HEK293 (cell line): ENCODE data around the gene CEACAM19.

Source experiments
- CTCF ChIA-PET: fragments of 350-600 bp; formaldehyde crosslinking; extraction: SDS; loops from one replicate; lab custom pipeline; 2021; ENCODE audit warnings: antibody characterized with exemption; lab: Yijun Ruan, JAX
- POLR2A ChIA-PET: fragments of 300-600 bp; formaldehyde crosslinking; extraction: SDS; loops from one replicate; lab custom pipeline; 2020; ENCODE audit warnings: antibody characterized with exemption, inconsistent platforms; lab: Yijun Ruan, JAX
- H3K27ac ChIP-seq: fragments of 200-500 bp; sonication (Bioruptor generic); 2 replicates; pipeline ENCODE4 v1.5.1; 2014; ENCODE audit warnings: low read depth, low read length, control low read depth, inconsistent platforms; ENCODE audit errors: extremely low read depth
- H3K36me3 ChIP-seq, 2 experiments: fragments of 200-500 bp in 1 of 2; sonication (Bioruptor generic) in 1 of 2; 1 replicate in 1 of 2; 2 replicates in 1 of 2; pipeline ENCODE4 v1.5.1; 2014 to 2017; ENCODE audit warnings: inconsistent platforms in 2 of 2, low read length in 2 of 2; ENCODE audit not compliant: control insufficient read depth in 2 of 2, insufficient read depth in 1 of 2
- H3K4me1 ChIP-seq: fragments of 200-500 bp; sonication (Bioruptor generic); 2 replicates; pipeline ENCODE4 v1.5.1; 2014; ENCODE audit warnings: mild to moderate bottlenecking, low read length, inconsistent platforms; ENCODE audit not compliant: control insufficient read depth, insufficient read depth
- H3K4me3 ChIP-seq: 2 replicates; pipeline ENCODE4 v1.5.1; 2011; ENCODE audit warnings: low read depth, mild to moderate bottlenecking, control low read depth, low read length, moderate library complexity
- H3K9me3 ChIP-seq: fragments of 200-500 bp; sonication (Bioruptor generic); 2 replicates; pipeline ENCODE4 v1.5.1; 2014; ENCODE audit warnings: low read depth, low read length, inconsistent platforms; ENCODE audit not compliant: control insufficient read depth, insufficient read depth
- HOXA7 ChIP-seq: sonication (generic); formaldehyde crosslinking; IDR thresholded peaks from 2 replicates; pipeline ENCODE4 v1.8.1; 2022; ENCODE audit warnings: missing genetic modification reagents, borderline replicate concordance
- KLF1 ChIP-seq: fragments of 450-650 bp; formaldehyde crosslinking; IDR thresholded peaks from 2 replicates; pipeline ENCODE4 v1.5.1; 2016; ENCODE audit warnings: missing biosample characterization, missing genetic modification characterization
- MYNN ChIP-seq: fragments of 450-650 bp; formaldehyde crosslinking; IDR thresholded peaks from 2 replicates; pipeline ENCODE4 v1.5.1; 2016; ENCODE audit warnings: missing biosample characterization, missing genetic modification characterization, borderline replicate concordance
- ZBTB10 ChIP-seq: fragments of 450-650 bp; formaldehyde crosslinking; IDR thresholded peaks from 2 replicates; pipeline ENCODE4 v1.5.1; 2016; ENCODE audit warnings: missing biosample characterization, missing genetic modification characterization
- ZNF169 ChIP-seq: fragments of 450-650 bp; formaldehyde crosslinking; IDR thresholded peaks from 2 replicates; pipeline ENCODE4 v1.5.1; 2016; ENCODE audit warnings: missing biosample characterization, missing genetic modification characterization
- ZNF184 ChIP-seq: fragments of 450-650 bp; IDR thresholded peaks from 2 replicates; pipeline ENCODE4 v1.5.1; 2018; ENCODE audit warnings: missing biosample characterization, mild to moderate bottlenecking, missing genetic modification characterization
- ZNF280C ChIP-seq: fragments of 450-650 bp; formaldehyde crosslinking; IDR thresholded peaks from 2 replicates; pipeline ENCODE4 v1.5.1; 2016; ENCODE audit warnings: missing biosample characterization, missing genetic modification characterization
- ZNF280D ChIP-seq: fragments of 450-650 bp; formaldehyde crosslinking; IDR thresholded peaks from 2 replicates; pipeline ENCODE4 v1.5.1; 2016; ENCODE audit warnings: missing biosample characterization, missing genetic modification characterization
- ZNF302 ChIP-seq: fragments of 450-650 bp; formaldehyde crosslinking; IDR thresholded peaks from 2 replicates; pipeline ENCODE4 v1.5.1; 2016; ENCODE audit warnings: missing biosample characterization, missing genetic modification characterization, low read depth
- ZNF488 ChIP-seq: fragments of 450-650 bp; formaldehyde crosslinking; IDR thresholded peaks from 2 replicates; pipeline ENCODE4 v1.5.1; 2016; ENCODE audit warnings: missing biosample characterization, missing genetic modification characterization
- ZNF510 ChIP-seq: fragments of 450-650 bp; formaldehyde crosslinking; IDR thresholded peaks from 2 replicates; pipeline ENCODE4 v1.5.1; 2018; ENCODE audit warnings: mild to moderate bottlenecking, missing genetic modification characterization, missing biosample characterization; ENCODE audit not compliant: insufficient replicate concordance
- ZNF529 ChIP-seq: fragments of 450-650 bp; formaldehyde crosslinking; IDR thresholded peaks from 2 replicates; pipeline ENCODE4 v1.5.1; 2017; ENCODE audit warnings: missing genetic modification characterization, missing biosample characterization; ENCODE audit not compliant: insufficient replicate concordance
- ZNF558 ChIP-seq: fragments of 450-650 bp; formaldehyde crosslinking; IDR thresholded peaks from 2 replicates; pipeline ENCODE4 v1.5.1; 2016; ENCODE audit warnings: missing biosample characterization, missing genetic modification characterization
- ZNF660 ChIP-seq: fragments of 450-650 bp; IDR thresholded peaks from 2 replicates; pipeline ENCODE4 v1.5.1; 2018; ENCODE audit warnings: missing biosample characterization, mild to moderate bottlenecking, missing genetic modification characterization
- ZNF704 ChIP-seq: fragments of 450-650 bp; formaldehyde crosslinking; IDR thresholded peaks from 2 replicates; pipeline ENCODE4 v1.5.1; 2016; ENCODE audit warnings: missing biosample characterization, missing genetic modification characterization
- ZNF777 ChIP-seq: fragments of 450-650 bp; formaldehyde crosslinking; IDR thresholded peaks from 2 replicates; pipeline ENCODE4 v1.5.1; 2017; ENCODE audit warnings: missing biosample characterization, missing genetic modification characterization, borderline replicate concordance
- ZXDB ChIP-seq: fragments of 450-650 bp; formaldehyde crosslinking; IDR thresholded peaks from 2 replicates; pipeline ENCODE4 v1.5.1; 2016; ENCODE audit warnings: missing biosample characterization, missing genetic modification characterization

Gene CEACAM19

GRCh38 chr19:44726465-44726864 is 55.2 kb downstream of the CEACAM19 start:
- no peaks in the 10 kb centered on the region for H3K9me3 ChIP-seq
- no peak overlapping the region for H3K4me3 ChIP-seq
- ChIA-PET POLR2A (interaction anchor here (0.7 kb wide), 1 partner anchor 113 kb away, joined by 4 read pairs; no protein-coding TSS in a partner anchor), CTCF (interaction anchor here (0.6 to 11.1 kb wide), 8 partner anchors 28 to 156 kb away, joined by 3 to 453 read pairs (median 6); no protein-coding TSS in a partner anchor)
- H3K4me1 ChIP-seq, result no peaks in the 10 kb centered on the region
- no peaks in the 10 kb centered on the region; a peak in 1 of 3 replicates for H3K36me3 ChIP-seq
- H3K27ac ChIP-seq, result no peak overlapping the region
- TF ChIP-seq ZNF302 (tag by site-specific recombination), result no peak
- no peak for TF ChIP-seq ZNF280D (tag by site-specific recombination)
- no peak for TF ChIP-seq ZNF704 (tag by site-specific recombination)
- no peak for TF ChIP-seq ZNF184 (tag by site-specific recombination)
- no peak for TF ChIP-seq ZNF529 (tag by site-specific recombination)
- no peak for TF ChIP-seq MYNN
- no peak for TF ChIP-seq ZNF280C (tag by site-specific recombination)
- TF ChIP-seq ZNF777 (tag by site-specific recombination), result no peak
- TF ChIP-seq KLF1 (tag by site-specific recombination), result no peak
- no peak for TF ChIP-seq ZNF169 (tag by site-specific recombination)
- TF ChIP-seq HOXA7 (CRISPR knock-in tag), result no peak
- no peak for TF ChIP-seq ZBTB10 (tag by site-specific recombination)
- no peak for TF ChIP-seq ZNF488 (tag by site-specific recombination)
- no peak for TF ChIP-seq ZXDB (tag by site-specific recombination)
- no peak for TF ChIP-seq ZNF558 (tag by site-specific recombination)
- no peak for TF ChIP-seq ZNF660 (tag by site-specific recombination)
- no peak for TF ChIP-seq ZNF510 (tag by site-specific recombination)
